HepG2 (cell line): ENCODE data around the gene NSMCE4A. TPM values are rescaled to one million over a fixed set of nuclear protein-coding genes. Genes with fewer than 3 reads are reported as not detected.
A peak's percentile ranks its signal among the peaks of the same experiment; 100 is the strongest.

ENCODE experiments used
- ATAC-seq: fragments of 200-7000 bp; cut with Tn5 transposase; 3 replicates; pipeline ENCODE4 v1.9.1; 2020; ENCODE audit warnings: mild to moderate bottlenecking, moderate library complexity
- BruUV-seq: library from RNA; stranded (reverse); fragments of 400-500 nt; replicated peaks from 2 replicates; lab custom pipeline; 2021; lab: Mats Ljungman, UMichigan
- CTCF ChIA-PET: fragments of 300-600 bp; formaldehyde crosslinking; extraction: SDS; loops from one replicate; lab custom pipeline; 2021; ENCODE audit warnings: low total read pairs, inconsistent platforms, low intra/inter-chr PET ratio; lab: Yijun Ruan, JAX
- POLR2A ChIA-PET: fragments of 350-600 bp; sonication (Branson Sonifier 250); formaldehyde crosslinking; loops from one replicate; lab custom pipeline; 2020; ENCODE audit warnings: antibody characterized with exemption, inconsistent platforms; lab: Yijun Ruan, JAX
- DNase-seq: peaks from one replicate; pipeline ENCODE4 v3.0.0-alpha.2; 2015; ENCODE audit warnings: low spot score
- FAIRE-seq: peaks from 3 replicates; lab custom pipeline; 2011; peaks lifted over from hg19 to GRCh38; lab: Jason Lieb, UNC
- H2AFZ ChIP-seq: one replicate; pipeline ENCODE4 v1.6.1; 2011; ENCODE audit warnings: low read length, inconsistent platforms
- H3K27ac ChIP-seq: fragments of 300-600 bp; 3 replicates; pipeline ENCODE4 v1.8.0; 2011; ENCODE audit warnings: mixed run types, mild to moderate bottlenecking, mixed read lengths, low read length, inconsistent platforms; ENCODE audit not compliant: insufficient read depth; ENCODE audit errors: extremely low read length
- H3K27me3 ChIP-seq, 2 experiments: fragments of 200-600 bp in 1 of 2; 2 replicates in 1 of 2; 3 replicates in 1 of 2; pipeline versions ENCODE4 v1.6.0 to v1.8.0; 2011; ENCODE audit warnings: low read length in 2 of 2, mild to moderate bottlenecking in 2 of 2, moderate library complexity in 2 of 2, inconsistent platforms in 1 of 2; ENCODE audit not compliant: insufficient read depth in 2 of 2, control insufficient read depth in 1 of 2
- H3K36me3 ChIP-seq, 2 experiments: fragments of 200-600 bp in 1 of 2; replicated peaks in 1 of 2; 2 replicates in 1 of 2; 3 replicates in 1 of 2; pipeline versions ENCODE4 v1.5.1 to v1.8.0; 2011; ENCODE audit warnings: low read length in 2 of 2, inconsistent platforms in 1 of 2; ENCODE audit not compliant: insufficient read depth in 2 of 2, control insufficient read depth in 1 of 2
- H3K4me1 ChIP-seq: 2 replicates; pipeline ENCODE4 v1.5.1; 2012; ENCODE audit warnings: low read length, inconsistent platforms; ENCODE audit not compliant: insufficient read depth
- H3K4me2 ChIP-seq: 2 replicates; pipeline ENCODE4 v1.6.0; 2011; ENCODE audit warnings: low read depth, low read length, inconsistent platforms
- H3K4me3 ChIP-seq, 3 experiments: fragments of 200-600 bp in 1 of 3; sonication (generic), shearing (Covaris generic) in 1 of 3; replicated peaks in 1 of 3; 2 replicates each; pipeline ENCODE4 v1.5.1; 2011 to 2016; ENCODE audit warnings: low read length in 3 of 3, inconsistent platforms in 2 of 3, low read depth in 2 of 3, mild to moderate bottlenecking in 2 of 3, control low read depth in 1 of 3, mixed read lengths in 1 of 3; ENCODE audit not compliant: insufficient read depth in 1 of 3
- H3K79me2 ChIP-seq: one replicate; pipeline ENCODE4 v1.6.1; 2011; ENCODE audit warnings: low read length, inconsistent platforms; ENCODE audit not compliant: insufficient read depth
- H3K9ac ChIP-seq: 2 replicates; pipeline ENCODE4 v1.6.0; 2011; ENCODE audit warnings: mild to moderate bottlenecking, low read depth, low read length, inconsistent platforms; ENCODE audit not compliant: insufficient read depth
- H3K9me3 ChIP-seq: 2 replicates; pipeline ENCODE4 v1.5.1; 2012; ENCODE audit warnings: mild to moderate bottlenecking, low read length
- H4K20me1 ChIP-seq: 2 replicates; pipeline ENCODE4 v1.6.0; 2011; ENCODE audit warnings: inconsistent platforms, mild to moderate bottlenecking, low read length, moderate library complexity; ENCODE audit not compliant: insufficient read depth
- MAFK ChIP-seq, 2 experiments: IDR thresholded peaks in 1 of 2; conservative IDR thresholded peaks in 1 of 2; 2 replicates each; pipeline ENCODE4 v1.6.1; 2011; ENCODE audit warnings: improper control_type of control experiment in 2 of 2, low read length in 2 of 2
- NFE2L2 ChIP-seq: fragments of 150-350 bp; IDR thresholded peaks from 2 replicates; pipeline ENCODE4 v1.6.1; 2014; ENCODE audit warnings: low read length
- TMF1 ChIP-seq: sonication (generic); formaldehyde crosslinking; IDR thresholded peaks from 2 replicates; pipeline ENCODE4 v1.8.1; 2022; ENCODE audit warnings: low read depth, missing genetic modification reagents
- ZFP1 ChIP-seq: IDR thresholded peaks from 2 replicates; pipeline ENCODE4 v1.6.1; 2016
- ZFP41 ChIP-seq: sonication (generic); formaldehyde crosslinking; IDR thresholded peaks from 2 replicates; pipeline ENCODE4 v1.4.0; 2020; ENCODE audit warnings: mild to moderate bottlenecking, missing genetic modification reagents, borderline replicate concordance
- ZNF343 ChIP-seq: sonication (generic); formaldehyde crosslinking; IDR thresholded peaks from 2 replicates; pipeline ENCODE4 v1.4.0; 2020; ENCODE audit warnings: mild to moderate bottlenecking, missing genetic modification reagents
- ZNF569 ChIP-seq: sonication (generic); formaldehyde crosslinking; IDR thresholded peaks from 2 replicates; pipeline ENCODE4 v1.5.0; 2020; ENCODE audit warnings: mild to moderate bottlenecking, missing genetic modification reagents, moderate library complexity, borderline replicate concordance
- ZNF629 ChIP-seq: sonication (generic); formaldehyde crosslinking; conservative IDR thresholded peaks from 2 replicates; pipeline ENCODE4 v1.5.0; 2020; ENCODE audit warnings: missing genetic modification reagents
- WGBS: methylation state at CpG from one replicate; pipeline ENCODE4 v1.1.6; 2017; ENCODE audit warnings: low lambda C conversion rate; 5-methylcytosine and 5-hydroxymethylcytosine counted together
- in situ Hi-C: cut with HindIII; loops from 2 replicates; pipeline ENCODE4 v1.10.0; 2017; ENCODE audit warnings: low pct_unique_long_range_greater_than_20kb; ENCODE audit not compliant: extremely low pct_ligation_motif_present
- intact Hi-C: fragments of 100-400 bp; cut with micrococcal nuclease; formaldehyde crosslinking; loops from one replicate; pipeline ENCODE4 v1.10.0; 2022; ENCODE audit not compliant: unreplicated experiment
- polyA plus RNA-seq, 8 experiments: library from polyadenylated mRNA; depleted of rRNA in 3 of 8; stranded (reverse) in 7 of 8; unstranded in 1 of 8; fragments of >200 nt; fragmentation: Illumina TruSeq in 4 of 8; extraction: Trizol in 4 of 8; gene quantifications; 2 replicates each; pipeline versions ENCODE4 v1.2.1 to v1.2.3, GENCODE V29; 2011 to 2016; ENCODE audit warnings: low read depth in 4 of 8, missing spikeins in 1 of 8, mixed read lengths in 1 of 8; ENCODE audit not compliant: insufficient read depth in 1 of 8
- total RNA-seq, 5 experiments: library from RNA; depleted of rRNA; stranded (reverse); fragments of >200 nt; fragmentation: Illumina TruSeq; extraction: Trizol; gene quantifications; 2 replicates each; pipeline ENCODE4 v1.2.3, GENCODE V29; 2016; ENCODE audit warnings: low read depth in 1 of 5

NSMCE4A gene
- total and polyA plus RNA-seq, 2 of the 13 experiments (the other 11 are each of a cell fraction or from before 2014, with no cell fraction given): 61.1 to 91.6 TPM

DNA sequence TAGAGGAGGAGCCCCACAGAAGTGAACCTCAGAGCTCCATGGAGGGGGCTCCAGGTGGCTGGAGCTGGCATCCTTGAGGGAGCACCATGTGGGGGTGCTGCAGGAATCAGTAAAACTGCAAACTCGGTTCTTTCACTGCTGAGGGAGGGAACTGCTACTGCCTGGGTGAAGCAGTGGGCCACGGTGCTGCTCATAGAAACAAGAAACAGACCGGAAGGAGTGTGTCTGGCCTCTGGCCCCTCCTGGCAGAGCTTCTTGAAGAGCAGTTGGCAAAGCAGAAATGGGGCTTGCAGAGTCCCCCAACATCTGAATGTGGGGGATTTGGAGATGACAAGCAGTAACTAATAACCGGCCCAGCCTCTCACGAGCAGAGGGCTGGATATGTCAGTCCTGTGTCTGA lies 37.7 kb upstream of the NSMCE4A start:
- in situ Hi-C loops: no loop called here
- DNase-seq (no peak), FAIRE-seq (no peak), ATAC-seq (no peak; the same call in 2 of the 3 replicates)
- H3K36me3 ChIP-seq: no peaks in the 10 kb centered on the region
- no TSS peak for BruUV-seq
- no peaks in the 10 kb centered on the region for H4K20me1 ChIP-seq
- H3K4me2 ChIP-seq: peak overlapping the region; percentile 83
- WGBS: 65% methylated on average over 5 of the region's 5 CpGs
- H3K9ac ChIP-seq: no peak overlapping the region
- no peaks in the 10 kb centered on the region for H3K27me3 ChIP-seq
- H3K27ac ChIP-seq: no peak overlapping the region
- no peaks in the 10 kb centered on the region for H3K79me2 ChIP-seq
- peaks cover 35% of the 10 kb centered on the region for H3K4me1 ChIP-seq
- no peaks in the 10 kb centered on the region for H3K9me3 ChIP-seq
- intact Hi-C loops: no loop called here
- TF ChIP-seq ZFP41 (CRISPR knock-in tag): no peak
- no peak for TF ChIP-seq NFE2L2
- TF ChIP-seq ZNF343 (CRISPR knock-in tag): peak; percentile 100
- no peak for TF ChIP-seq ZNF629 (CRISPR knock-in tag)
- no peak for TF ChIP-seq ZNF569 (CRISPR knock-in tag)
- peak overlapping the region in 2 of 3 experiments; percentile 9 to 52; a peak in 2 of 6 replicates for H3K4me3 ChIP-seq
- H2AFZ ChIP-seq: peak overlapping the region; percentile 34
- ChIA-PET CTCF (no interaction called here), POLR2A (interaction anchor here (1.5 kb wide), 1 partner anchor 85 kb away, joined by 12 read pairs; the partner anchor contains the start of gene ATE1)

DNA sequence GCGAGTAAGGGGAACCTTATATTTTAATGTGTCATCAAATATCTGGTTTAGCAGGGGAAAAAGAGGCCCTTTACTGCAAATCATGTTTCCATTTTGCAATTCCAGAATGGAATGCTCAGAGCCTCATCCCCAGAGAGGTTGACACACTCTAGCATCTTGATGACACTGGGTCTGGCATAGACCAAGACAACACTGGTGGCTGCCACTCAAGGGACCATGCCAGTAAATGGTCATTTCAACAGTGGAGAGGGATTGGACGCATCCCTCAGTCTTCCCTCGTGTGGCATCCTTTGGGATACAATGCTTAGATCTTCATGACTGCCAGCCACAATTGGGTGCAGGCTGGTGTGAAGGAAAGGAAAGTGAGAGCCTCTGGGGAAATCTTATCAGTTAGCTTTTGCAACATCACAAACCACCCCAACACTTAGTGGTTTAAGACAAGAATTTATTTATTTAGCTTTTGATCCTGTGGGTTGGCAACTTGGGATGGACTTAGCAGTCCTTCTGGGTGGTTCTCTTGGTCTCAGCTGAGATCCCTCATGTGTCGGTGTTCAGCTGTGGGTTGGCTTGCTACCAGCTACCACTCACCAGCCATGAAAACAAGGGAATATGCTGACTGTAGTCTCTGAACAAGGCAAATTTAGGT lies 35.5 kb upstream of the NSMCE4A start:
- ATAC-seq (no peak), DNase-seq (no peak), FAIRE-seq (no peak)
- no peaks in the 10 kb centered on the region for H3K36me3 ChIP-seq
- no peak overlapping the region for H3K4me3 ChIP-seq
- POLR2A ChIA-PET: no interaction called here
- CTCF ChIA-PET: no interaction called here
- no peak overlapping the region for H3K4me2 ChIP-seq
- in situ Hi-C loops (no loop called here), intact Hi-C loops (no loop called here)
- WGBS: 68% methylated on average over 4 of the region's 4 CpGs
- no peak overlapping the region for H2AFZ ChIP-seq
- no peaks in the 10 kb centered on the region for H3K27me3 ChIP-seq
- peaks cover 44% of the 10 kb centered on the region for H3K4me1 ChIP-seq
- no peak overlapping the region for H3K27ac ChIP-seq
- H3K9me3 ChIP-seq: no peaks in the 10 kb centered on the region
- H3K9ac ChIP-seq: no peak overlapping the region
- TF ChIP-seq MAFK (conservative IDR thresholded peaks at IDR 0.05 in 1 of 2, IDR thresholded peaks at IDR 0.05 in 1 of 2; ENCODE audit: low read length in 2 of 2) (peak in 1 of 2 experiments; percentile 40; a peak in 1 of 4 replicates), ZFP1 (CRISPR knock-in tag) (no peak), TMF1 (no peak)
- no peaks in the 10 kb centered on the region for H4K20me1 ChIP-seq
- no TSS peak for BruUV-seq
- no peaks in the 10 kb centered on the region for H3K79me2 ChIP-seq
